ENCODE measurements around the gene SLC22A31. TPM values are rescaled to one million over a fixed set of nuclear protein-coding genes. Genes with fewer than 3 reads are reported as not detected.

Gene SLC22A31
- total RNA-seq, 2 donors from 2014 or later, result 0.53 to 1.2 TPM

DNA sequence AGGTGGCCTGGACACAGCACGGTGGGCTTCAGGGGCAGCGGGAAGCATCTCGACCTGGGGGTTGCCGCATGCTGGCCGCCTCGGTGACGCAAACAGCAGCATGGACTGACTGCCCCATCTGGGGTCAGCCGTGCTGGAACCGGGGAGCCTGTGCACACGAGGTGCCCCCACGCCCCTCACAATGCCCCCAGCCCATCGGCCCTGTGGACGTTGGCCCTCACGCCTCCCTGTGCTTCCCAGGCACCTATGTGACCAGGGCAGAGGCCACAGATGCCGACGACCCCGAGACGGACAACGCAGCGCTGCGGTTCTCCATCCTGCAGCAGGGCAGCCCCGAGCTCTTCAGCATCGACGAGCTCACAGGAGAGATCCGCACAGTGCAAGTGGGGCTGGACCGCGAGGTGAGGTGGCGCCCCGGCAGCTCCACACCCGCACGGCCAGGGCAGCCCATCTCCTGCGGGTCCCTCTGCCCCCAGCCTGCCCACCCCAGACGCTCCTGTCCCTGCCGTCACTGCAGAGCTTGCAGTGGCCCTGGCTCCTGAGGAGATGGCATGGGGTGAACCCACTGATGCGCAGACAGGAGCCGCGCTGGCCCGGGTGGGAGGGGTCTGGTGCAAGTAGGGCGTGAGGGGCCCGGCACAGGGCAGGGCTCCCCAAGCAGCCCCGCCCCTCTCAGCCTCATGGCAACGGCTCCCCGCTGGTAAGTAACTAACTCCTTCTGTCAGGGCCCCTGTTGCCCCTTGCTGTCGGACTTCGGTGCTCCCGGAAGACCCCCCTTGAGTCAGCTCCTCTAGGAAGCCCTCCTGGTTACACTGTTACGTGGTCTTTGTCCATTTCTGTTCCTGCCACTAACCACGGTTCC lies 15.2 kb downstream of the SLC22A31 start:
- DNase-seq (ENCODE audit: low spot score), result peak; percentile 52
- no peaks in the 10 kb centered on the region for H3K4me1 Mint-ChIP-seq (ENCODE audit: low read depth in 2 of 2)
- peaks cover 0 to 2% of the 10 kb centered on the region in 2 donors for H3K27me3 Mint-ChIP-seq
- no peak overlapping the region for H3K4me3 Mint-ChIP-seq
- no peak overlapping the region for H3K27ac Mint-ChIP-seq
- no peaks in the 10 kb centered on the region for H3K36me3 Mint-ChIP-seq
- ATAC-seq, result peak in 1 of 2 donors; percentile 17
- H3K9me3 Mint-ChIP-seq, result no peaks in the 10 kb centered on the region

DNA sequence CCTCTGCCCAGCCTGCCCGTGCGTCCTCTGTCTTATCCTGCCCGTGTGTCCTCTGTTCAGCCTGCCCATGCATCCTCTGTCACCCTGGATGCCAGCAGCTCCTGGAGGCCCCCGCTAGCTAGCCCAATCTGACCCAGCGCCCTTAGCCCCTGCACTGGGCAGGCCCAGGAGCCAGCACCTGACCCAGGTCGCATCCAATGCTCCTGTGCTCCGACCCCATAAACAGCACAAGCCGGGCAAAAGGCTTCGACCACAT lies 15.7 kb downstream of the SLC22A31 start:
- Mint-ChIP-seq H3K27ac (no peak overlapping the region), H3K36me3 (no peaks in the 10 kb centered on the region), H3K4me1 (ENCODE audit: low read depth in 2 of 2) (no peaks in the 10 kb centered on the region), H3K4me3 (no peak overlapping the region), H3K9me3 (no peaks in the 10 kb centered on the region), H3K27me3 (peaks cover 0 to 2% of the 10 kb centered on the region in 2 donors)
- DNase-seq (ENCODE audit: low spot score) (peak; percentile 59), ATAC-seq (no peak)

DNA sequence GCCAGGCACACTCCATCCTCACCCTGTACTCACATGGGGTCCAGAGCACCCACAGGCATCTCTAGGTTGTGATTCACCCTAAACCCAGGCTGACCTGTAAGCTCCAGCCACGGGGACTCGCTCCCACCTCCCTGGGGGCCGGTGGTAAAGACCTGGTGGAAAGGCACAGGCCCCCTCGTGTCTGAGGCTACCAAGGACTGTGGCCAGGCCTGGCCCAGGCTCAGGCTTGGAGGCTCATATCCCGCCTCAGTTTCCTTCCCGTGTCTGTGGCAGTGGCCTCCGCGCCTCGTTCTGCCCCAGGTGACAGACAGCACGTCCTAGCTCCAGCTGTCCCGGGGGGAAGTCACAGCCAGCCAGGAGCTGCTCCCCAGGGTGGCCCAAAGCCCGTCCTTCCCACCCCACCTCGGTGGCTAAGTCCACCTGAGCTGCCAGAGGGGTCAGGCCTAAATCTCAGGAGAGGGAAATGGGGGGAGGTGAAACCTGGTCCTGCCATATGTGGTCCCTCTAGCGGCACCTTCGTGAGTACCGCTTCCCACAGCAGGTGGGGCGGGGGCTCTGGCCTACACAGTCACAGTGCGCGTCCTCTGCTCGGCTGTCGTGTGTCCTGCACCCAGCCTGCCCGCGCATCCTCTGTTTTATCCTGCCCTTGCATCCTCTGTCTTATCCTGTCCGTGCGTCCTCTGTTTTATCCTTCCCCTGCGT lies 16.2 kb downstream of the SLC22A31 start:
- Mint-ChIP-seq H3K9me3 (no peaks in the 10 kb centered on the region), H3K27ac (no peak overlapping the region), H3K36me3 (no peaks in the 10 kb centered on the region), H3K27me3 (peaks cover 0 to 2% of the 10 kb centered on the region in 2 donors), H3K4me1 (ENCODE audit: low read depth in 2 of 2) (no peaks in the 10 kb centered on the region), H3K4me3 (no peak overlapping the region)
- ATAC-seq (no peak), DNase-seq (ENCODE audit: low spot score) (peak; percentile 58)

DNA sequence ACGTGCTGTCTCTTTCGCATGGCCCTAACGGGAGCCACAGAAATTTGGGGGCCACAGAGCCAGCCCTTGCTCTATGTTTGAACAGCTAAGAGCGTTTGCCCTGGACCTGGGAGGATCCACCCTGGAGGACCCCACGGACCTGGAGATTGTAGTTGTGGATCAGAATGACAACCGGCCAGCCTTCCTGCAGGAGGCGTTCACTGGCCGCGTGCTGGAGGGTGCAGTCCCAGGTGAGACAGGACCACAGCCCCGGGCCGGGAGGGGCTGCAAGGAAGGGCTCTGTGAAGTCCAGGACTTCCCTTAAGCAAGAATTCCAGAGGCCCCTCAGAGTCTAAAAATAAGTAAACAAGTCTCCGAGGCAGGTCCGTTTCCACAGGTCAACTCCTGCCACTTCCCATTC lies 16.9 kb downstream of the SLC22A31 start:
- H3K36me3 Mint-ChIP-seq, result no peaks in the 10 kb centered on the region
- no peak for ATAC-seq
- DNase-seq (ENCODE audit: low spot score), result no peak
- no peak overlapping the region for H3K4me3 Mint-ChIP-seq
- no peaks in the 10 kb centered on the region for H3K4me1 Mint-ChIP-seq (ENCODE audit: low read depth in 2 of 2)
- H3K27me3 Mint-ChIP-seq, result peaks cover 0 to 2% of the 10 kb centered on the region in 2 donors
- H3K27ac Mint-ChIP-seq, result no peak overlapping the region
- no peaks in the 10 kb centered on the region for H3K9me3 Mint-ChIP-seq

DNA sequence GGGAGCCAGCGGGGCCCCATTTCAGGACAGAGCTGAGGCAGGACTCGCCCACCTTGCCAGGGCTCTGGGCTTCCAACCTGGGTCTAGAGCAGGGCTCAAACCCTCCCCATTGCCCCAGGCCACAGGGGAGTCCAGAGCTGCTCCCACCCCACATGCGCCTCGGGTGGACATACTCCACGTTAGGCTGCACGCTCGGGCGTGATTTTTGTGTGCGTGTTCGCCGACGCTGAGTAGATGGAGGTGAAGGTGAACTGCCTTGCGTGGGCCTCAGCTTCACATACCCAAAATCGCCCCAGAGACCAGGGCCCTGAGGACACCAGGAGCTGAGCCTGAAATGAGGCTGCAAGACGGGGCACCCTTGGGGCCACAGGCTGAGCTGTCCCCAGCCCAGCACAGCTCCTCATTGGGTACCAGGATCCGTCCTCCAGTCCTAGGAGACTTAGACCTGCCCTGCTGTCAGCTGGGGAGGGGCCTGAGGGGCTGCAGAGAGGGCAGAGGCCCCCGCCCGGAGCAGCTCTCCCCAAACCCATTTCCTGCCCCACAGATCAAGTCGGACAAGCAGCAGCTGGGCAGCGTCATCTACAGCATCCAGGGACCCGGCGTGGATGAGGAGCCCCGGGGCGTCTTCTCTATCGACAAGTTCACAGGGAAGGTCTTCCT lies 20.6 kb downstream of the SLC22A31 start:
- Mint-ChIP-seq H3K27ac (no peak overlapping the region), H3K36me3 (no peaks in the 10 kb centered on the region), H3K9me3 (no peaks in the 10 kb centered on the region), H3K4me3 (no peak overlapping the region), H3K27me3 (peaks cover 0 to 2% of the 10 kb centered on the region in 2 donors), H3K4me1 (ENCODE audit: low read depth in 2 of 2) (no peaks in the 10 kb centered on the region)
- no peak for DNase-seq (ENCODE audit: low spot score)
- no peak for ATAC-seq

DNA sequence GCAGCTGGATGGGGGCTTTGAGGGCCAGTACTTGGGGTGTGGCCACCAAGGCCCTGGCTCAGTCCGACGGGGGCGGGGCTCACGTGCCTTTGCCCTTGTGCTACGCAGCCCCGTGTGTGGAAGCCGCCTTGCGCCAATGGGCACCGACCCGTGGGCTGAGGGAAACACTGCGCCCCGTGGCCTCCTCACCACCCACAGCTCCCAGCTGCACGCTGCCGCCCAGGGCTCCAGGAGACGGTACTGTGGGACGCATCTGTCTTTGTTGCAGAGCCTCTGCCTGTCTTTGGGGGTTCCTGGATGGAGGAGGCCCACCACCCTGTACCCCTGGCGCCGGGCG lies 21.2 kb downstream of the SLC22A31 start:
- Mint-ChIP-seq H3K36me3 (no peaks in the 10 kb centered on the region), H3K4me1 (ENCODE audit: low read depth in 2 of 2) (no peaks in the 10 kb centered on the region), H3K9me3 (no peaks in the 10 kb centered on the region), H3K27me3 (peaks cover 0 to 2% of the 10 kb centered on the region in 2 donors), H3K27ac (no peak overlapping the region), H3K4me3 (no peak overlapping the region)
- DNase-seq (ENCODE audit: low spot score), result no peak
- ATAC-seq, result peak in 1 of 2 donors; percentile 7

DNA sequence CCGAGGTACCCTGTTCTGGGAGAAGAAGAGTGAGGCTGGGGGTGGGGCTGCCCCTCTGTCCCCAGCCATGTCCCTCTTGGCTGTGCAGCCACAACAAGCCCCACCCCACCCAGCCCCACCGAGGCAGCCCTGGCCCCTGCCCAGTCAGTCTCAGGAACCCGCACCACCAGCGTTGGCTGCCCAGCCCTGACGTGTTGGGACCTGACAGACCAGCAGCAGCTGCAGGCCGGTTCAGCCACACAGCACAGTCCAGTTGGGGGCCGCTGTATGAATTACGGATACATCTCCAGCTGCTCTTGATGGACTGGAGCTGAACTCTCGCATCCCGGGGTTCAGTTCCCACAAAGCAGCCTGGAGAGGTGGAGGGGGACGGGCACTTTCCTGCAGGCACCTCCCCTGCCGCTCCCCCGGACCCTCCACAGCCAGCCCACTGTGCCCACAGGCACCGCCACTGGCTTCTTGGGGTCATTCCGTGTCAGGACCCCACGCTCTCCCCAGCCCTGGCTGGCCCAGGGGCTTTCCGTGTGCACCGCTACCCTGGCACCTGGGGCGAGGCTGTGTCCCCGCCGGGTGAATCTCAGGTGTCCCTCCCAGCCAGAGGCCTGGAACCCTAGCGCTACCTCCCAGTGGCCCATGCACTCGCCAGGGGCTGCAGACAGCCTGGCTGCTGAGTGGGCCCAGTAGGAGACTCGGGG lies 21.7 kb downstream of the SLC22A31 start:
- DNase-seq (ENCODE audit: low spot score), result no peak
- ATAC-seq, result no peak
- Mint-ChIP-seq H3K27me3 (peaks cover 0 to 2% of the 10 kb centered on the region in 2 donors), H3K9me3 (no peaks in the 10 kb centered on the region), H3K4me1 (ENCODE audit: low read depth in 2 of 2) (no peaks in the 10 kb centered on the region), H3K36me3 (no peaks in the 10 kb centered on the region), H3K27ac (no peak overlapping the region), H3K4me3 (no peak overlapping the region)

DNA sequence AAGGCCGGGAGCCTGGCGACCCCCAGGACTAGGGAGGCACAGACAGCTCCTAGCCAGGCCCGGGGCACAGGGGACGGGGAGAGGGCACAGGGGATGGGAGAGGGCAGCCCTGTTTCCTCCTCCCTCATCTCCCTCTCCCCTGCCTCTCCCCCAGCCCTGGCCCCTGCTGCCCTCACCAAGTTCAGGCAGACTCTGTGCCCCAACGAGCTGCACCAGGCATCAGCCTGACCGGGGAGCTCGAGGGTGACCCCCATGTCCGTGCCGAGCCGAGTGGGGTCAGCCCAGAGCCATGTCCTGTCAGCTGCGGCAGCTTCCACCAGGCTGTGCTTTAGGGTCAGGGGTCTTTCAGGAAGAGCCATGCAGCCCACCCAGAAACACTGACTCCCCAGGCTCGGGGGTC lies 22.8 kb downstream of the SLC22A31 start:
- Mint-ChIP-seq H3K36me3 (no peaks in the 10 kb centered on the region), H3K4me1 (ENCODE audit: low read depth in 2 of 2) (no peaks in the 10 kb centered on the region), H3K27ac (no peak overlapping the region), H3K4me3 (no peak overlapping the region), H3K27me3 (peaks cover 0 to 2% of the 10 kb centered on the region in 2 donors), H3K9me3 (no peaks in the 10 kb centered on the region)
- DNase-seq (ENCODE audit: low spot score) (no peak), ATAC-seq (no peak)

DNA sequence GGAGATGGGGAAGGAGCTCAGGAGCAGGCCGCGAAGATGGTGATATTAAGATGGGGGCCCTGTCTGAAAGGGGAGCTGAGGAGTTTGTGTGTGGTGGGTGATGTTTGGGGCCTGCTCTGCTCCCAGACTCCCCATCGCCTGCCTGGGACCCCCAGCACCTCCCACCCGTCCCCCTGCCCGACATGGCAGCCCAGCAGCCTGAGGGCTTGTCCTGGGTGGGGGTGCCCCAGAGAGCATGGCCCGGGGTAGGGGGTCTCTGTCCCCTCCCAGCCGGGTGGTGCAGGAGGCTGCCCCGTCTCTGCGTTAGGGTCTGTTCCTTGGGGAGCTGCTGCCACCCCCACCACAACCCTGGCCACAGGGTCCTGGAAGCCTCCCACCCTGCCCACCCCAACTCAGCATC lies 23.6 kb downstream of the SLC22A31 start:
- Mint-ChIP-seq H3K4me1 (ENCODE audit: low read depth in 2 of 2) (no peaks in the 10 kb centered on the region), H3K36me3 (no peaks in the 10 kb centered on the region), H3K27ac (no peak overlapping the region), H3K27me3 (peaks cover 0 to 1% of the 10 kb centered on the region in 2 donors), H3K4me3 (no peak overlapping the region), H3K9me3 (no peaks in the 10 kb centered on the region)
- ATAC-seq (no peak), DNase-seq (ENCODE audit: low spot score) (no peak)

DNA sequence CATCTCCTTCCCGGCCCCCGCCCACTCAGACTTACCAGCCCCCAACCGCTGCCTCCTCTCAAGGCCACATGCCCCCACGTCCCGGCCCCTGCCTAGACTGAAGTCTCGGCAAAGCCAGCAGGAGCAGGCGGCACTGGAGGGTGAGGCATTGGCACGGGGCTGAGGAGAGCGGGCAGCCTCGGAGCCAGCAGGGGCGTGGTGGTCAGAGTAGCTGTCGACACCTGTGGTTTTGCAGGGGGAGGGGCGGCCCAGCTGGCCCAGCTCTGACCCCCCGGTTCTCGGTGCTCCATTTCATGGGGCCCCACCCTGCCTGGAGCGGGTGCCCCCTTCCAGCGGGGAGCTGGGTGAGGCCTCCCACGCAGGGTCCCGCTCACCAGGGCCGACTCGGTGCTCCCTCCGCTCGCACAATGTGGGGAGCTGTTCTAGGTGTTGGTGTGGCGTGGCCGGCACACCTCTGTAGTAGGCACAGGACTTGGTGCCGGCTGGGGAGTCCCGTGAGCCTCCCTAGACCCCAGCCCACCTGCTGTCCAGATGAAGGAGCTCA lies 24.1 kb downstream of the SLC22A31 start:
- H3K9me3 Mint-ChIP-seq, result no peaks in the 10 kb centered on the region
- DNase-seq (ENCODE audit: low spot score), result no peak
- ATAC-seq, result no peak
- no peak overlapping the region for H3K27ac Mint-ChIP-seq
- no peaks in the 10 kb centered on the region for H3K36me3 Mint-ChIP-seq
- H3K27me3 Mint-ChIP-seq, result no peaks in the 10 kb centered on the region
- no peaks in the 10 kb centered on the region for H3K4me1 Mint-ChIP-seq (ENCODE audit: low read depth in 2 of 2)
- no peak overlapping the region for H3K4me3 Mint-ChIP-seq

DNA sequence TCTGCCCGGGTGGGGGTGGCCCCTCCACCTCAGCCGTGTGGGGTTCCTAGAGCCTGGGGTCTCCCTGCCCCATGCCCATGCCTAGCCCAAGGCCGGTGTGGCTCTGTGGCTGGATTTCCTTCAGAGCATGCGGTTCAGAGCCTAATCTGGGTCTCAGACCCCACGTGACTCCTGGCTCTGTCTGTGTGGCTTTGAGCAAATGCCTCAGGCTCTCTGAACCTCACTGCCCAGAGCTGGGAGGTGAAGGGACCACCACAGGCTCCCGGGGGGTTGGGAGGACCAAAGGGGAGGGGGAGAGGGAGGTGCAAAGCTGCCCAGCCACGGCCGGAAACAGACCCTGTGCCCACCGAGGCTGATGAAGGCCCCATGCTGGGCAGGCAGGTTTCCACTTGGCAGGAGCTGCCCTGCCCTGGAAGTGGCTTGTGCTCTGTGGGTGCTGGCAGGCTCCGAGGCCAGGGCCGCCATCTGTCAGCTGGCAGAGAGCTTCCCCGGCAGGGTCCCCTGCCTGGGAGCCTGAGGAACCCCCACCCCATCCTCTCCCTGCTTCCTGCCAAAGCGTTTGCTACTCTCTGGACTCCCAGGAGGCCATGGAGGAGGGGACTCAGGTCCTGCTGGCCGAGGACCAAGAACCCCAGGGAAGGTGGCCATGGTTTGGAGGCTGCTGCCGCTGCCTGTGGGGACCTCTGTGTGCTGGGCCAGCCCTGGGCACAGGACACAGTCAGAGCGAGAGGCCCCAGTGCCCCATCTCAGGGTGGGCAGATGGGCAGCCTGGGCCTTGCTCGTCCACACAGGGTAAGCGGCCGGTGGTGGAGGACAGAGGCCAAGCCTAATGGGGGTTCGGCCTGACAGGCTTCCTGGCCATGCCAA lies 24.8 kb downstream of the SLC22A31 start:
- Mint-ChIP-seq H3K4me1 (ENCODE audit: low read depth in 2 of 2) (peaks cover 5 to 6% of the 10 kb centered on the region in 2 donors), H3K9me3 (no peaks in the 10 kb centered on the region), H3K27me3 (no peaks in the 10 kb centered on the region), H3K36me3 (no peaks in the 10 kb centered on the region), H3K27ac (no peak overlapping the region), H3K4me3 (no peak overlapping the region)
- no peak for ATAC-seq
- DNase-seq (ENCODE audit: low spot score), result no peak

DNA sequence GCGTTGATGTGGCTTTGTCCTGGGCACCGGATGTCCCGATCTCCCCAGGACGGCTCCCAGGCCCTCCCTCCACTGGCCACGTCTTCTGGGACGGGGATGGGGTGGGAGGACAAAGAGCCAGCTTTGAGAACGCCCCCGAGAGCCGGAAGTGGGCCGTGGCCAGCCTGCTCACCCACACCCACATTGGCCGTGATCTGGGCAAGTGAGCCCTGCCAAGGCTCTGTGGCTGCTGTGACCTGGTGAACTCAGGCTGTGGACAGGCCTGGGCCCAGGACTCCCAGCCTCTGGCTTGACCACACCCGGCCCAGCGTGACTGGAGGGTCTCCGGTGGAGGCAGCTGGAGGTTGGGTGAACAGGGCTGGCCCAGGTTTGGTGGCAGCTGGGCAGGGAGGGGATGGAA lies 25.5 kb downstream of the SLC22A31 start:
- H3K4me3 Mint-ChIP-seq, result no peak overlapping the region
- ATAC-seq, result no peak
- H3K9me3 Mint-ChIP-seq, result no peaks in the 10 kb centered on the region
- no peak overlapping the region for H3K27ac Mint-ChIP-seq
- no peaks in the 10 kb centered on the region for H3K27me3 Mint-ChIP-seq
- H3K4me1 Mint-ChIP-seq (ENCODE audit: low read depth in 2 of 2), result peaks cover 6 to 8% of the 10 kb centered on the region in 2 donors
- no peak for DNase-seq (ENCODE audit: low spot score)
- H3K36me3 Mint-ChIP-seq, result no peaks in the 10 kb centered on the region
